ENCODE data around the gene ATP9B. TPM values are rescaled to one million over a fixed set of nuclear protein-coding genes. Genes with fewer than 3 reads are reported as not detected.

The ATP9B gene
- total RNA-seq, 1 donor from 2014 or later: 45.3 TPM

DNA sequence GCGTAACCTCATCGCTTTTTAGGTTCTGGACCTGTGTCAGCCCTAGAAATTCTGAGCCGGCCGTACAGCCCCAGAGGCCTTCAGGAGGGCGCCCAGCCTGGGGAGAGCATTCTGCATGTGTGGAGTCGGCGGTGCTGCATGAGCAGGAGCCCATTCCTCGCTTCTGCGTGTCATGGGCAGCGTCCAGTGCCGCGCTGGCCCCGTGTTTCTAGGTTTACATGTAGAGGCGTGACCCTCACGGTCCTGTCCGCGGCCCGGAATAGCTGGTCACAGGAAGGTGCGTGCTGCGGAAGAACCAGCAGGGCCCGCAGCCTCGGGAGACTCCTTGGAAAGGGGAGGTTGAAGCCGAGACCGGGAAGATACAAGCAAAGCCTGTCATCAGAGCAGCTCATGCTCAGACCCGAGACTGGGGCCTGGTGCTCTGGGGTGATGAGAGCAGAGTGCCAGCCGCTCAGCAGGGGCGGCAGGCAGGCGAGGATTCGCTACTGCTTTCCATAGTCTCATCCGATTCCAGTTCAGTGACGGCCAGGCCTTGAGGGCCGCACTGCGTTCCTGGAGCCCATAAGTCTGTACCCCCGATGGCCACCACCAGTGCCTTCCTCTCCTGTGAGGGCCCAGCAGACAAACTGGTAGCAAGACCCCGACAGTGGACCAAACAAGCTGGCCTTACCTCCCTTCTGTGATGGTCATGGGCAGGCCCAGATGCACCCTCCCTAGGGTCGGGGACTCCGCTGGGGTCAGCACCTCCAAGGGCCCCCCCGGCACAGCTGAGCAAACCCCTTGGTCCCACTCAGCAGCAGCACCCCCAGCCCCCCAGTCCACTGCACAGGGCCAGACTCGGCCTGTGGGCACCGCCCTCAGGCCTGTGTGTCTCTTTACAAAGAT is 311.0 kb downstream of the ATP9B start:
- Mint-ChIP-seq H3K27me3 (peaks cover 10% of the 10 kb centered on the region), H3K9me3 (ENCODE audit: low read depth) (no peaks in the 10 kb centered on the region), H3K27ac (no peak overlapping the region), H3K36me3 (ENCODE audit: insufficient read depth) (peaks cover 3% of the 10 kb centered on the region), H3K4me1 (ENCODE audit: low read depth) (no peaks in the 10 kb centered on the region), H3K4me3 (ENCODE audit: low read depth) (no peak overlapping the region)
- DNase-seq (ENCODE audit: low spot score, unreplicated experiment): no peak
- TF ChIP-seq, protein P1, sequence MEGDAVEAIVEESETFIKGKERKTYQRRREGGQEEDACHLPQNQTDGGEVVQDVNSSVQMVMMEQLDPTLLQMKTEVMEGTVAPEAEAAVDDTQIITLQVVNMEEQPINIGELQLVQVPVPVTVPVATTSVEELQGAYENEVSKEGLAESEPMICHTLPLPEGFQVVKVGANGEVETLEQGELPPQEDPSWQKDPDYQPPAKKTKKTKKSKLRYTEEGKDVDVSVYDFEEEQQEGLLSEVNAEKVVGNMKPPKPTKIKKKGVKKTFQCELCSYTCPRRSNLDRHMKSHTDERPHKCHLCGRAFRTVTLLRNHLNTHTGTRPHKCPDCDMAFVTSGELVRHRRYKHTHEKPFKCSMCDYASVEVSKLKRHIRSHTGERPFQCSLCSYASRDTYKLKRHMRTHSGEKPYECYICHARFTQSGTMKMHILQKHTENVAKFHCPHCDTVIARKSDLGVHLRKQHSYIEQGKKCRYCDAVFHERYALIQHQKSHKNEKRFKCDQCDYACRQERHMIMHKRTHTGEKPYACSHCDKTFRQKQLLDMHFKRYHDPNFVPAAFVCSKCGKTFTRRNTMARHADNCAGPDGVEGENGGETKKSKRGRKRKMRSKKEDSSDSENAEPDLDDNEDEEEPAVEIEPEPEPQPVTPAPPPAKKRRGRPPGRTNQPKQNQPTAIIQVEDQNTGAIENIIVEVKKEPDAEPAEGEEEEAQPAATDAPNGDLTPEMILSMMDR (IDR thresholded peaks at IDR 0.05; ENCODE audit: unreplicated experiment): no peak

- H3K4me3 Mint-ChIP-seq (ENCODE audit: low read depth): no peak overlapping the region
- peaks cover 3% of the 10 kb centered on the region for H3K36me3 Mint-ChIP-seq (ENCODE audit: insufficient read depth)
- H3K4me1 Mint-ChIP-seq (ENCODE audit: low read depth): no peaks in the 10 kb centered on the region
- no peaks in the 10 kb centered on the region for H3K9me3 Mint-ChIP-seq (ENCODE audit: low read depth)
- peak; percentile 80 for DNase-seq (ENCODE audit: low spot score, unreplicated experiment)
- H3K27me3 Mint-ChIP-seq: peaks cover 10% of the 10 kb centered on the region
- TF ChIP-seq, protein P1 (IDR thresholded peaks at IDR 0.05; ENCODE audit: unreplicated experiment): peak; percentile 83
- no peak overlapping the region for H3K27ac Mint-ChIP-seq
Measured at GRCh38 chr18:79380816-79381806, 311.9 kb downstream of the ATP9B start.

DNA sequence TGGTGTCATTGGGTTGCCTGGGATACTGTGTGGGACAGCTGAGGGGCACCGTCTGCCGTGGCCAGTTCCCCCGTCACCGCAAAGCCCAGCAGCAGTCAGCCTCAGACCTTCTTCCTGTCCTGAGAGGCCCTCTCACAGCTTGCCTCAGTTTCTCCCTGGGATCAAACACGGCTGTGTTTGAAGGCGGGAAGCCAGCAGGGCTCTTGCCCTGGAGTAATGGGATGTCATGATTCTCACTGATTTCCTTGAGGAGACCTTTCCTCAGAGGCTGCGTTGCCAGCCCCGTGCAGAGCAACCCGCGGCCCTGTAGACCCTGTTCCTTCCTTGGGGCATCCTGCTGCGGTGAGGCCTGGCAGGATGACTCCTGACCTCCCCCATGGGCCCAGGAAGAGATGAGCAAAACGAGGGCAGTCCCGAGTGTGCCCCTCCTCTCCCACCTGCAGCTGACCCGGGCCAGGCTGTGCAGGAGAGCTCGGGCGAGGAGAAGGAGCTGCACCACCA is 312.7 kb downstream of the ATP9B start:
- Mint-ChIP-seq H3K9me3 (ENCODE audit: low read depth) (no peaks in the 10 kb centered on the region), H3K4me1 (ENCODE audit: low read depth) (no peaks in the 10 kb centered on the region)

DNA sequence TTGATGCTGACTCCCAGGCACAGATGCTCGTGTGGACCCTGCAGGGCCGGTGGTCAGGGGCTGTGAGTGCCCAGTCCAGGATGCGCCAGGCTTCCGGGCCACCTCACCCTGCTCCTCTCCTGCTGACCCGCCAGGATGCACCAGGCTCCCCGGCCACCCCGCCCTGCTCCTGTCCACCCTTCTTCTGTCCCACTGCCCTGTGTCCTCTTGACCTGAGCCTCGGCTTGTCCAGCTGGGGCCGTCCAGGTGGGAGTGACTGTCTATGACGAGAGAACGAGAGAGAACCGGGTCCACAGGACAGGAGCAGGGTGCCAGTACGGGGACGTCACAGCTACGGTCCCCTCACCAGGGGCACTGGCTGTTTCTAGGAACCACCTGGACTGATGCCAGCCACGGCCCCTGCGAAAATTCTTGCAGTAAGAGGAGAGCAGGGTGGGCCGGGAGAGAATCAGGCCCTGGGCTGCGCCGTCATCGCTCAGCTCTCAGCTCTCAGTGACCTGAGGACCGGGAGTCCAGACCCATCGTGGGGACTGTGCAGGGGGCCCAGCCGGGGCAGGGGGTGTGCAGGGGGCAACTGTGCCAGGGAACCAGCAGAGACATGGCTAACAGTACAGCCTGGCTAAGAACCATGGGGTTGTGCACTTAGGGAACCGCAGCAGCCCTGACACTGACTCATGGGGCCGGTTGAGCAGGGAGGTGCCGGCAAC is 313.6 kb downstream of the ATP9B start:
- Mint-ChIP-seq H3K4me1 (ENCODE audit: low read depth) (peaks cover 6% of the 10 kb centered on the region), H3K4me3 (ENCODE audit: low read depth) (no peak overlapping the region), H3K27ac (no peak overlapping the region), H3K9me3 (ENCODE audit: low read depth) (no peaks in the 10 kb centered on the region), H3K36me3 (ENCODE audit: insufficient read depth) (peaks cover 4% of the 10 kb centered on the region), H3K27me3 (peaks cover 17% of the 10 kb centered on the region)
- DNase-seq (ENCODE audit: low spot score, unreplicated experiment): no peak
- TF ChIP-seq, protein P1 (IDR thresholded peaks at IDR 0.05; ENCODE audit: unreplicated experiment): no peak

More for the DNA sequence above, 312.7 kb downstream of the ATP9B start:
- H3K36me3 Mint-ChIP-seq (ENCODE audit: insufficient read depth): peaks cover 3% of the 10 kb centered on the region
- peaks cover 10% of the 10 kb centered on the region for H3K27me3 Mint-ChIP-seq
- TF ChIP-seq, protein P1 (IDR thresholded peaks at IDR 0.05; ENCODE audit: unreplicated experiment): no peak
- no peak for DNase-seq (ENCODE audit: low spot score, unreplicated experiment)
- no peak overlapping the region for H3K27ac Mint-ChIP-seq
- H3K4me3 Mint-ChIP-seq (ENCODE audit: low read depth): no peak overlapping the region

Measured in progenitor cell of endocrine pancreas (in vitro differentiated cells).